HCT116 (cell line): Measurements from ENCODE around the gene SELENOW. TPM values are rescaled to one million over a fixed set of nuclear protein-coding genes. Genes with fewer than 3 reads are reported as not detected.

Source experiments
- ATAC-seq: fragments of 200-7000 bp; cut with Tn5 transposase; 2 replicates; pipeline ENCODE4 v1.9.1; 2020; ENCODE audit warnings: mild to moderate bottlenecking, moderate library complexity
- BruUV-seq: library from RNA; stranded (reverse); fragments of 400-500 nt; replicated peaks from 2 replicates; lab custom pipeline; 2021; lab: Mats Ljungman, UMichigan
- CTCF ChIA-PET: fragments of 300-600 bp; sonication (Branson Sonifier 250); formaldehyde crosslinking; loops from one replicate; lab custom pipeline; 2021; ENCODE audit warnings: antibody characterized with exemption; lab: Charles Lee
- POLR2A ChIA-PET: fragments of 300-600, 350-600 bp; sonication (Branson Sonifier 250); formaldehyde crosslinking; loops from one replicate; lab custom pipeline; 2021; ENCODE audit warnings: antibody characterized with exemption; lab: Charles Lee
- RAD21 ChIA-PET, 2 experiments: fragments of 300-600 bp; sonication (Branson Sonifier 250); formaldehyde crosslinking; loops; one replicate each; lab custom pipeline; 2023; ENCODE audit warnings: low total read pairs in 2 of 2; ENCODE audit not compliant: uncharacterized antibody in 2 of 2, unreplicated experiment in 2 of 2, low non-redundant PET in 1 of 2; lab: Charles Lee
- DNase-seq: peaks from one replicate; pipeline ENCODE4 v3.0.0-alpha.2; 2010; ENCODE audit warnings: low read depth, low spot score
- H2AFZ ChIP-seq: fragments of 200-600 bp; shearing (Covaris generic), sonication (generic); 2 replicates; pipeline ENCODE4 v1.6.1; 2017; ENCODE audit warnings: low read depth, mixed run types, mixed read lengths, antibody characterized with exemption, low read length; ENCODE audit not compliant: poor library complexity, severe bottlenecking
- H3K27ac ChIP-seq: 2 replicates; pipeline ENCODE4 v1.5.1; 2012; ENCODE audit warnings: low read depth, low read length
- H3K27me3 ChIP-seq: fragments of 200-600 bp; sonication (generic); 2 replicates; pipeline ENCODE4 v1.6.1; 2016; ENCODE audit warnings: mixed run types, low read length, mixed read lengths; ENCODE audit not compliant: insufficient read depth
- H3K36me3 ChIP-seq, 2 experiments: fragments of 200-500 bp in 1 of 2; fragments of 200-600 bp in 1 of 2; sonication (Bioruptor generic) in 1 of 2; sonication (generic) in 1 of 2; 2 replicates each; pipeline versions ENCODE4 v1.5.1 to v1.6.1; 2014 to 2016; ENCODE audit warnings: low read length in 2 of 2, inconsistent platforms in 1 of 2, mixed read lengths in 1 of 2, mixed run types in 1 of 2; ENCODE audit not compliant: insufficient read depth in 2 of 2, control insufficient read depth in 1 of 2
- H3K4me1 ChIP-seq, 2 experiments: fragments of 200-600 bp in 1 of 2; sonication (generic) in 1 of 2; 2 replicates each; pipeline versions ENCODE4 v1.5.1 to v1.6.1; 2012 to 2017; ENCODE audit warnings: low read length in 2 of 2, inconsistent platforms in 1 of 2, mild to moderate bottlenecking in 1 of 2, mixed read lengths in 1 of 2, mixed run types in 1 of 2, moderate library complexity in 1 of 2; ENCODE audit not compliant: insufficient read depth in 2 of 2, control insufficient read depth in 1 of 2
- H3K4me2 ChIP-seq: fragments of 200-600 bp; sonication (generic); 2 replicates; pipeline ENCODE4 v1.6.1; 2017; ENCODE audit warnings: mixed run types, low read length, mixed read lengths
- H3K4me3 ChIP-seq, 2 experiments: fragments of 200-600 bp in 1 of 2; sonication (generic) in 1 of 2; replicated peaks in 1 of 2; 2 replicates each; pipeline ENCODE4 v1.5.1; 2011 to 2016; ENCODE audit warnings: low read length in 2 of 2, control low read depth in 1 of 2, low read depth in 1 of 2, mild to moderate bottlenecking in 1 of 2, mixed read lengths in 1 of 2, mixed run types in 1 of 2
- H3K79me2 ChIP-seq: fragments of 200-600 bp; sonication (generic); 2 replicates; pipeline ENCODE4 v1.6.1; 2017; ENCODE audit warnings: mild to moderate bottlenecking, mixed run types, low read length, moderate library complexity, mixed read lengths; ENCODE audit not compliant: insufficient read depth
- H3K9ac ChIP-seq: fragments of 200-600 bp; sonication (generic); 2 replicates; pipeline ENCODE4 v1.6.1; 2016; ENCODE audit warnings: low read length, mixed read lengths
- H3K9me2 ChIP-seq: fragments of 200-600 bp; sonication (generic), shearing (Covaris generic); 2 replicates; pipeline ENCODE4 v1.6.1; 2017; ENCODE audit warnings: mixed run types, mild to moderate bottlenecking, moderate library complexity; ENCODE audit not compliant: insufficient read depth
- H3K9me3 ChIP-seq, 2 experiments: fragments of 200-500 bp in 1 of 2; fragments of 200-600 bp in 1 of 2; sonication (Bioruptor generic) in 1 of 2; sonication (generic) in 1 of 2; 2 replicates each; pipeline ENCODE4 v1.6.1; 2014 to 2017; ENCODE audit warnings: low read length in 2 of 2, mixed read lengths in 2 of 2, inconsistent platforms in 1 of 2, low read depth in 1 of 2, mild to moderate bottlenecking in 1 of 2, mixed run types in 1 of 2, moderate library complexity in 1 of 2; ENCODE audit not compliant: control insufficient read depth in 1 of 2, insufficient read depth in 1 of 2
- H4K20me1 ChIP-seq: fragments of 200-600 bp; sonication (generic), shearing (Covaris generic); 2 replicates; pipeline ENCODE4 v1.6.1; 2017; ENCODE audit warnings: mixed run types, mild to moderate bottlenecking, moderate library complexity; ENCODE audit not compliant: insufficient read depth
- CEBPB ChIP-seq: IDR thresholded peaks from 2 replicates; pipeline ENCODE4 v1.6.1; 2012; ENCODE audit warnings: low read depth
- CTCF ChIP-seq, 3 experiments: fragments of 200-600 bp in 1 of 3; sonication (generic) in 1 of 3; IDR thresholded peaks in 2 of 3; conservative IDR thresholded peaks in 1 of 3; 2 replicates each; pipeline ENCODE4 v1.5.1; 2012 to 2017; ENCODE audit warnings: low read depth in 2 of 3, low read length in 2 of 3, antibody characterized with exemption in 1 of 3, borderline replicate concordance in 1 of 3, control low read depth in 1 of 3, mild to moderate bottlenecking in 1 of 3, mixed read lengths in 1 of 3, mixed run types in 1 of 3, moderate library complexity in 1 of 3; ENCODE audit not compliant: insufficient read depth in 1 of 3
- EGR1 ChIP-seq: IDR thresholded peaks from 2 replicates; pipeline ENCODE4 v1.6.1; 2012; ENCODE audit warnings: low read depth
- ELF1 ChIP-seq: IDR thresholded peaks from 2 replicates; pipeline ENCODE4 v1.6.1; 2012; ENCODE audit warnings: low read depth, borderline replicate concordance
- EZH2 ChIP-seq: fragments of 200-600 bp; sonication (generic); IDR thresholded peaks from 2 replicates; pipeline ENCODE4 v1.6.1; 2017; ENCODE audit warnings: antibody characterized with exemption, mixed run types
- FOSL1 ChIP-seq: IDR thresholded peaks from 2 replicates; pipeline ENCODE4 v1.6.1; 2012; ENCODE audit warnings: low read depth
- JUND ChIP-seq: IDR thresholded peaks from 2 replicates; pipeline ENCODE4 v1.6.1; 2012
- POLR2A ChIP-seq: IDR thresholded peaks from 2 replicates; pipeline ENCODE4 v1.7.0; 2011; ENCODE audit warnings: borderline replicate concordance; ENCODE audit not compliant: insufficient read depth, insufficient read length; ENCODE audit errors: extremely low read depth
- RAD21 ChIP-seq: IDR thresholded peaks from 2 replicates; pipeline ENCODE4 v1.6.1; 2012; ENCODE audit warnings: low read depth, mild to moderate bottlenecking
- SIN3A ChIP-seq: IDR thresholded peaks from 2 replicates; pipeline ENCODE4 v1.6.1; 2012; ENCODE audit warnings: low read depth
- SRF ChIP-seq: IDR thresholded peaks from 2 replicates; pipeline ENCODE4 v1.6.1; 2012; ENCODE audit warnings: low read depth
- TCF7L2 ChIP-seq: IDR thresholded peaks from 2 replicates; pipeline ENCODE4 v1.7.0; 2011; ENCODE audit warnings: borderline replicate concordance, inconsistent platforms; ENCODE audit not compliant: insufficient read depth, insufficient read length; ENCODE audit errors: extremely low read depth
- YY1 ChIP-seq: IDR thresholded peaks from 2 replicates; pipeline ENCODE4 v1.6.1; 2011; ENCODE audit warnings: low read length, low read depth, moderate library complexity, mild to moderate bottlenecking; ENCODE audit not compliant: insufficient replicate concordance; ENCODE audit errors: extremely low read depth
- ZNF274 ChIP-seq: fragments of 200-500 bp; sonication (Bioruptor generic); IDR thresholded peaks from 2 replicates; pipeline ENCODE4 v1.6.1; 2014; ENCODE audit warnings: mild to moderate bottlenecking, low read depth, low read length, inconsistent platforms
- intact Hi-C: fragments of 100-400 bp; cut with micrococcal nuclease; formaldehyde crosslinking; loops from 2 replicates; pipeline ENCODE4 v1.10.0; 2022
- total RNA-seq: library from RNA; stranded (reverse); gene quantifications from one replicate; pipeline ENCODE4 v1.2.1, GENCODE V29; 2021; ENCODE audit not compliant: unreplicated experiment
- TF ChIP-seq, protein P1 (sequence below): IDR thresholded peaks from 2 replicates; pipeline ENCODE4 v1.6.1; 2012
- TF ChIP-seq, protein P2 (sequence below): IDR thresholded peaks from 2 replicates; pipeline ENCODE4 v1.6.1; 2011; ENCODE audit warnings: mild to moderate bottlenecking, low read length, moderate library complexity; ENCODE audit not compliant: insufficient replicate concordance; ENCODE audit errors: extremely low read depth

SELENOW gene
- total RNA-seq, 1 experiment from 2014 or later, result 181 TPM

- Histone ChIP-seq H2AFZ (no peak overlapping the region), H3K27me3 (no peaks in the 10 kb centered on the region), H3K79me2 (peaks cover 8% of the 10 kb centered on the region), H3K4me1 (peaks cover 0 to 8% of the 10 kb centered on the region in 2 experiments; a peak in 1 of 4 replicates), H3K9ac (no peak overlapping the region), H4K20me1 (no peaks in the 10 kb centered on the region), H3K36me3 (peaks cover 4 to 13% of the 10 kb centered on the region in 2 experiments; a peak in 3 of 4 replicates), H3K27ac (no peak overlapping the region; the same call in 1 of the 2 replicates), H3K4me3 (no peak overlapping the region), H3K4me2 (no peak overlapping the region), H3K9me3 (no peaks in the 10 kb centered on the region), H3K9me2 (no peaks in the 10 kb centered on the region)
- no peak for DNase-seq
- CTCF ChIA-PET, result interaction anchor here (0.7 kb wide), 1 partner anchor 12 kb away, joined by 3 read pairs; no protein-coding TSS in a partner anchor
- RAD21 ChIA-PET, result no interaction called here
- ATAC-seq, result no peak
- intact Hi-C loops, result no loop called here
- no TSS peak for BruUV-seq
- POLR2A ChIA-PET, result no interaction called here
- TF ChIP-seq CEBPB, result no peak
- no peak for TF ChIP-seq SRF
- no peak for TF ChIP-seq TCF7L2
- TF ChIP-seq, protein P1, sequence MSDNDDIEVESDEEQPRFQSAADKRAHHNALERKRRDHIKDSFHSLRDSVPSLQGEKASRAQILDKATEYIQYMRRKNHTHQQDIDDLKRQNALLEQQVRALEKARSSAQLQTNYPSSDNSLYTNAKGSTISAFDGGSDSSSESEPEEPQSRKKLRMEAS, result no peak
- no peak for TF ChIP-seq RAD21
Measured at GRCh38 chr19:47735131-47735530, 43.4 kb upstream of the SELENOW start.

DNA sequence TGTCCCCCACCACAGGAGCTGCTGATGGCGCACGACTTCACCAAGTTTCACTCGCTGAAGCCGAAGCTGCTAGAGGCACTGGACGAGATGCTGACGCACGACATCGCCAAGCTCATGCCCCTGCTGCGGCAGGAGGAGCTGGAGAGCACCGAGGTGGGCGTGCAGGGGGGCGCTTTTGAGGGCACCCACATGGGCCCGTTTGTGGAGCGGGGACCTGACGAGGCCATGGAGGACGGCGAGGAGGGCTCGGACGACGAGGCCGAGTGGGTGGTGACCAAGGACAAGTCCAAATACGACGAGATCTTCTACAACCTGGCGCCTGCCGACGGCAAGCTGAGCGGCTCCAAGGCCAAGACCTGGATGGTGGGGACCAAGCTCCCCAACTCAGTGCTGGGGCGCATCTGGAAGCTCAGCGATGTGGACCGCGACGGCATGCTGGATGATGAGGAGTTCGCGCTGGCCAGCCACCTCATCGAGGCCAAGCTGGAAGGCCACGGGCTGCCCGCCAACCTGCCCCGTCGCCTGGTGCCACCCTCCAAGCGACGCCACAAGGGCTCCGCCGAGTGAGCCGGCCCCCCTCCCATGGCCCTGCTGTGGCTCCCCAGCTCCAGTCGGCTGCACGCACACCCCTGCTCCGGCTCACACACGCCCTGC lies 37.5 kb upstream of the SELENOW start:
- Histone ChIP-seq H4K20me1 (no peaks in the 10 kb centered on the region), H3K4me3 (no peak overlapping the region), H3K27me3 (no peaks in the 10 kb centered on the region), H3K9ac (no peak overlapping the region), H3K27ac (no peak overlapping the region), H3K4me1 (peaks cover 17 to 32% of the 10 kb centered on the region in 2 experiments), H2AFZ (no peak overlapping the region), H3K9me2 (no peaks in the 10 kb centered on the region), H3K4me2 (no peak overlapping the region), H3K9me3 (no peaks in the 10 kb centered on the region), H3K79me2 (peaks cover 5% of the 10 kb centered on the region), H3K36me3 (peaks cover 8 to 12% of the 10 kb centered on the region in 2 experiments; a peak in 3 of 4 replicates)
- no TSS peak for BruUV-seq
- no peak for ATAC-seq
- intact Hi-C loops, result no loop called here
- DNase-seq, result no peak
- ChIA-PET RAD21 (no interaction called here), CTCF (interaction anchor here (2.8 kb wide), 1 partner anchor 28 kb away, joined by 10 read pairs; the partner anchor contains the start of gene EHD2), POLR2A (interaction anchor here (5.2 kb wide), 1 partner anchor 28 kb away, joined by 32 read pairs; the partner anchor contains the start of gene EHD2)
- TF ChIP-seq CTCF (IDR thresholded peaks at IDR 0.05 in 2 of 3, conservative IDR thresholded peaks at IDR 0.05 in 1 of 3; ENCODE audit: borderline replicate concordance in 1 of 3, insufficient read depth in 1 of 3, low read depth in 2 of 3, low read length in 2 of 3) (no peak), EZH2 (no peak), RAD21 (no peak), JUND (no peak), SIN3A (no peak), ELF1 (no peak), CEBPB (no peak), FOSL1 (no peak), EGR1 (no peak), YY1 (no peak), ZNF274 (no peak), POLR2A (no peak)
- TF ChIP-seq, protein P2, sequence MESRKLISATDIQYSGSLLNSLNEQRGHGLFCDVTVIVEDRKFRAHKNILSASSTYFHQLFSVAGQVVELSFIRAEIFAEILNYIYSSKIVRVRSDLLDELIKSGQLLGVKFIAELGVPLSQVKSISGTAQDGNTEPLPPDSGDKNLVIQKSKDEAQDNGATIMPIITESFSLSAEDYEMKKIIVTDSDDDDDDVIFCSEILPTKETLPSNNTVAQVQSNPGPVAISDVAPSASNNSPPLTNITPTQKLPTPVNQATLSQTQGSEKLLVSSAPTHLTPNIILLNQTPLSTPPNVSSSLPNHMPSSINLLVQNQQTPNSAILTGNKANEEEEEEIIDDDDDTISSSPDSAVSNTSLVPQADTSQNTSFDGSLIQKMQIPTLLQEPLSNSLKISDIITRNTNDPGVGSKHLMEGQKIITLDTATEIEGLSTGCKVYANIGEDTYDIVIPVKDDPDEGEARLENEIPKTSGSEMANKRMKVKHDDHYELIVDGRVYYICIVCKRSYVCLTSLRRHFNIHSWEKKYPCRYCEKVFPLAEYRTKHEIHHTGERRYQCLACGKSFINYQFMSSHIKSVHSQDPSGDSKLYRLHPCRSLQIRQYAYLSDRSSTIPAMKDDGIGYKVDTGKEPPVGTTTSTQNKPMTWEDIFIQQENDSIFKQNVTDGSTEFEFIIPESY, result no peak
